Measurements from ENCODE around the gene CEACAM6. TPM values are rescaled to one million over a fixed set of nuclear protein-coding genes. Genes with fewer than 3 reads are reported as not detected.

Gene CEACAM6
- total and polyA plus RNA-seq, 2 of the 13 experiments (the other 11 are each of a cell fraction or from before 2014, with no cell fraction given): not detected

DNA sequence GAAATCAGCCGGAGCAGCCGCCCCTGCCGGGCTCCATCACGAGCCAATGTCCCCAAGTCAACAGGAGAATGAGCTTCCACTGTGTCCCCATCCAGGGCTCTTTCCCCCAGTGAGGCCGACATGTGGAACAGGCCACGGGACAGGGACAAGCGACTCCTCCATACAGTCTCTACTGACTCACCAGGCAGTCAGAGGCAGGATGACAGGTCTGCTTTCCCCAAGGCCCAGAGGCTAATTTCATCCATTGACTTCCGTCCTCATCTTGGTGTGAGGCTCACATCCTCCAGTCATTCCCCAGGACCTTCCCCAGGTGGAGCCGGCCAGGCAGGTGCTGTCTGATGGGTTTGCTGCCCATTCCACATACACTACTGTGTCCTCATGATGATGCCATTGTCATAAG, 3.5 kb downstream of the CEACAM6 start:
- CTCF ChIA-PET (ENCODE audit: low intra/inter-chr PET ratio, low total read pairs): no interaction called here
- DNase-seq (ENCODE audit: low spot score) (no peak), FAIRE-seq (no peak), ATAC-seq (no peak)
- Histone ChIP-seq H3K79me2 (ENCODE audit: insufficient read depth, low read length) (no peaks in the 10 kb centered on the region), H3K4me1 (ENCODE audit: insufficient read depth, low read length) (no peaks in the 10 kb centered on the region), H3K4me3 (replicated peaks in 1 of 3; ENCODE audit: insufficient read depth in 1 of 3, low read depth in 2 of 3, low read length in 3 of 3) (no peak overlapping the region), H3K27ac (ENCODE audit: extremely low read length, insufficient read depth, low read length) (no peak overlapping the region), H2AFZ (ENCODE audit: low read length) (no peak overlapping the region), H3K27me3 (ENCODE audit: control insufficient read depth in 1 of 2, insufficient read depth in 2 of 2, low read length in 2 of 2) (peaks cover 0 to 18% of the 10 kb centered on the region in 2 experiments; a peak in 1 of 5 replicates), H3K36me3 (replicated peaks in 1 of 2; ENCODE audit: control insufficient read depth in 1 of 2, insufficient read depth in 2 of 2, low read length in 2 of 2) (no peaks in the 10 kb centered on the region), H3K9me3 (ENCODE audit: low read length) (no peaks in the 10 kb centered on the region), H3K9ac (ENCODE audit: insufficient read depth, low read depth, low read length) (no peak overlapping the region), H3K4me2 (ENCODE audit: low read depth, low read length) (no peak overlapping the region), H4K20me1 (ENCODE audit: insufficient read depth, low read length) (no peaks in the 10 kb centered on the region)
- in situ Hi-C loops (cut with HindIII; ENCODE audit: extremely low pct_ligation_motif_present, low pct_unique_long_range_greater_than_20kb): no loop called here
- intact Hi-C loops (cut with micrococcal nuclease; ENCODE audit: unreplicated experiment): no loop called here
- WGBS (ENCODE audit: low lambda C conversion rate): 2% methylated on average over 9 of the region's 9 CpGs
- TF ChIP-seq JDP2 (CRISPR knock-in tag; IDR thresholded peaks at IDR 0.05; ENCODE audit: borderline replicate concordance) (no peak), BCL6 (CRISPR knock-in tag; IDR thresholded peaks at IDR 0.05) (no peak), KDM6A (CRISPR knock-in tag; IDR thresholded peaks at IDR 0.05; ENCODE audit: low read depth) (no peak), GATAD1 (CRISPR knock-in tag; IDR thresholded peaks at IDR 0.05) (no peak)
- TF ChIP-seq, protein P1, sequence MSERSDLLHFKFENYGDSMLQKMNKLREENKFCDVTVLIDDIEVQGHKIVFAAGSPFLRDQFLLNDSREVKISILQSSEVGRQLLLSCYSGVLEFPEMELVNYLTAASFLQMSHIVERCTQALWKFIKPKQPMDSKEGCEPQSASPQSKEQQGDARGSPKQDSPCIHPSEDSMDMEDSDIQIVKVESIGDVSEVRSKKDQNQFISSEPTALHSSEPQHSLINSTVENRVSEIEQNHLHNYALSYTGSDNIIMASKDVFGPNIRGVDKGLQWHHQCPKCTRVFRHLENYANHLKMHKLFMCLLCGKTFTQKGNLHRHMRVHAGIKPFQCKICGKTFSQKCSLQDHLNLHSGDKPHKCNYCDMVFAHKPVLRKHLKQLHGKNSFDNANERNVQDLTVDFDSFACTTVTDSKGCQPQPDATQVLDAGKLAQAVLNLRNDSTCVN (CRISPR knock-in tag; IDR thresholded peaks at IDR 0.05; ENCODE audit: borderline replicate concordance): no peak
- BruUV-seq (replicated peaks): no TSS peak
- POLR2A ChIA-PET: no interaction called here

DNA sequence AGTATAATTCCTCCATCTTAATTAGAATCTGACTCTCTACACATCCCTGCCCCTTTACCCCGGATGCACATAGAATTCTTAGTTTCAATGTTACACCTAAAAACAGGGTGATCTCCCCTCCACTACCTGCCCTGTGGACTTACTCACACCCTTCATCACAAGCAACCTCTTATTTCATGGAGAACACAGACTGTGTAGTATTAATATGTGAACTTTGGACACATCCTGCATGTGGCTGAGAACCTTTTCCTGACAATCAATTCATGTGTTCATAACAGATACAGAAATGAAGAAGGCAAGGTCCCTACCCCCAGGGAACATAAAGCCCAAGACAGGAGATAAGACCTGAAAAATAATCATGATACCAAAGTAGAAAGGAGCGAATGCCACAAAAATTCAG, 11.8 kb downstream of the CEACAM6 start:
- Histone ChIP-seq H3K79me2 (ENCODE audit: insufficient read depth, low read length) (no peaks in the 10 kb centered on the region), H3K4me1 (ENCODE audit: insufficient read depth, low read length) (no peaks in the 10 kb centered on the region), H3K4me2 (ENCODE audit: low read depth, low read length) (no peak overlapping the region), H3K4me3 (replicated peaks in 1 of 3; ENCODE audit: insufficient read depth in 1 of 3, low read depth in 2 of 3, low read length in 3 of 3) (no peak overlapping the region), H3K27ac (ENCODE audit: extremely low read length, insufficient read depth, low read length) (no peak overlapping the region), H3K27me3 (ENCODE audit: control insufficient read depth in 1 of 2, insufficient read depth in 2 of 2, low read length in 2 of 2) (peaks cover 1 to 7% of the 10 kb centered on the region in 2 experiments; a peak in 1 of 5 replicates), H3K9me3 (ENCODE audit: low read length) (no peaks in the 10 kb centered on the region), H3K36me3 (replicated peaks in 1 of 2; ENCODE audit: control insufficient read depth in 1 of 2, insufficient read depth in 2 of 2, low read length in 2 of 2) (no peaks in the 10 kb centered on the region), H4K20me1 (ENCODE audit: insufficient read depth, low read length) (no peaks in the 10 kb centered on the region), H3K9ac (ENCODE audit: insufficient read depth, low read depth, low read length) (no peak overlapping the region), H2AFZ (ENCODE audit: low read length) (no peak overlapping the region)
- CTCF ChIA-PET (ENCODE audit: low intra/inter-chr PET ratio, low total read pairs): no interaction called here
- POLR2A ChIA-PET: no interaction called here
- intact Hi-C loops (cut with micrococcal nuclease; ENCODE audit: unreplicated experiment): no loop called here
- DNase-seq (ENCODE audit: low spot score) (no peak), FAIRE-seq (no peak), ATAC-seq (no peak)
- in situ Hi-C loops (cut with HindIII; ENCODE audit: extremely low pct_ligation_motif_present, low pct_unique_long_range_greater_than_20kb): no loop called here
- 43% methylated on average over 2 of the region's 2 CpGs for WGBS (ENCODE audit: low lambda C conversion rate)
- BruUV-seq (replicated peaks): no TSS peak
- TF ChIP-seq, protein P2, sequence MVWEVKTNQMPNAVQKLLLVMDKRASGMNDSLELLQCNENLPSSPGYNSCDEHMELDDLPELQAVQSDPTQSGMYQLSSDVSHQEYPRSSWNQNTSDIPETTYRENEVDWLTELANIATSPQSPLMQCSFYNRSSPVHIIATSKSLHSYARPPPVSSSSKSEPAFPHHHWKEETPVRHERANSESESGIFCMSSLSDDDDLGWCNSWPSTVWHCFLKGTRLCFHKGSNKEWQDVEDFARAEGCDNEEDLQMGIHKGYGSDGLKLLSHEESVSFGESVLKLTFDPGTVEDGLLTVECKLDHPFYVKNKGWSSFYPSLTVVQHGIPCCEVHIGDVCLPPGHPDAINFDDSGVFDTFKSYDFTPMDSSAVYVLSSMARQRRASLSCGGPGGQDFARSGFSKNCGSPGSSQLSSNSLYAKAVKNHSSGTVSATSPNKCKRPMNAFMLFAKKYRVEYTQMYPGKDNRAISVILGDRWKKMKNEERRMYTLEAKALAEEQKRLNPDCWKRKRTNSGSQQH (CRISPR knock-in tag; IDR thresholded peaks at IDR 0.05; ENCODE audit: low read depth): no peak
- TF ChIP-seq, protein P3, sequence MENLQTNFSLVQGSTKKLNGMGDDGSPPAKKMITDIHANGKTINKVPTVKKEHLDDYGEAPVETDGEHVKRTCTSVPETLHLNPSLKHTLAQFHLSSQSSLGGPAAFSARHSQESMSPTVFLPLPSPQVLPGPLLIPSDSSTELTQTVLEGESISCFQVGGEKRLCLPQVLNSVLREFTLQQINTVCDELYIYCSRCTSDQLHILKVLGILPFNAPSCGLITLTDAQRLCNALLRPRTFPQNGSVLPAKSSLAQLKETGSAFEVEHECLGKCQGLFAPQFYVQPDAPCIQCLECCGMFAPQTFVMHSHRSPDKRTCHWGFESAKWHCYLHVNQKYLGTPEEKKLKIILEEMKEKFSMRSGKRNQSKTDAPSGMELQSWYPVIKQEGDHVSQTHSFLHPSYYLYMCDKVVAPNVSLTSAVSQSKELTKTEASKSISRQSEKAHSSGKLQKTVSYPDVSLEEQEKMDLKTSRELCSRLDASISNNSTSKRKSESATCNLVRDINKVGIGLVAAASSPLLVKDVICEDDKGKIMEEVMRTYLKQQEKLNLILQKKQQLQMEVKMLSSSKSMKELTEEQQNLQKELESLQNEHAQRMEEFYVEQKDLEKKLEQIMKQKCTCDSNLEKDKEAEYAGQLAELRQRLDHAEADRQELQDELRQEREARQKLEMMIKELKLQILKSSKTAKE (CRISPR knock-in tag; IDR thresholded peaks at IDR 0.05; ENCODE audit: borderline replicate concordance): no peak
- TF ChIP-seq TAF1 (CRISPR knock-in tag; IDR thresholded peaks at IDR 0.05) (no peak), THAP11 (CRISPR knock-in tag; IDR thresholded peaks at IDR 0.05) (no peak), ZNF296 (CRISPR knock-in tag; conservative IDR thresholded peaks at IDR 0.05) (no peak), HNRNPUL1 (IDR thresholded peaks at IDR 0.05; ENCODE audit: low read depth, low read length) (no peak)
